HepG2 (cell line): ENCODE measurements around the gene MYL11. TPM values are rescaled to one million over a fixed set of nuclear protein-coding genes. Genes with fewer than 3 reads are reported as not detected.

Source experiments
- CBX1 ChIP-seq: IDR thresholded peaks from one replicate; pipeline ENCODE4 v1.6.1; 2016; ENCODE audit warnings: antibody characterized with exemption, low read depth
- DR1 ChIP-seq: sonication (generic); formaldehyde crosslinking; IDR thresholded peaks from 2 replicates; pipeline ENCODE4 v1.8.0; 2021; ENCODE audit warnings: mild to moderate bottlenecking, missing genetic modification reagents, inconsistent platforms
- EP300 ChIP-seq, 3 experiments: sonication (generic) in 1 of 3; formaldehyde crosslinking in 1 of 3; IDR thresholded peaks; 2 replicates each; pipeline versions ENCODE4 v1.5.1 to v1.6.1; 2011 to 2020; ENCODE audit warnings: low read depth in 2 of 3, low read length in 2 of 3, borderline replicate concordance in 1 of 3, improper control_type of control experiment in 1 of 3, mild to moderate bottlenecking in 1 of 3, missing genetic modification reagents in 1 of 3, moderate library complexity in 1 of 3
- FOXJ3 ChIP-seq: sonication (generic); formaldehyde crosslinking; IDR thresholded peaks from 2 replicates; pipeline ENCODE4 v1.4.0; 2020; ENCODE audit warnings: missing genetic modification reagents, mild to moderate bottlenecking, borderline replicate concordance
- HDAC1 ChIP-seq: sonication (generic); formaldehyde crosslinking; IDR thresholded peaks from 2 replicates; pipeline ENCODE4 v1.5.1; 2020; ENCODE audit warnings: mild to moderate bottlenecking, missing genetic modification reagents
- HHEX ChIP-seq: IDR thresholded peaks from 2 replicates; pipeline ENCODE4 v1.6.1; 2016; ENCODE audit warnings: control low read depth
- HOMEZ ChIP-seq: IDR thresholded peaks from 2 replicates; pipeline ENCODE4 v1.6.1; 2016; ENCODE audit warnings: low read depth
- KAT8 ChIP-seq: IDR thresholded peaks from 2 replicates; pipeline ENCODE4 v1.6.1; 2016; ENCODE audit warnings: missing genetic modification reagents, missing compliant biosample characterization
- MNT ChIP-seq: fragments of 450-650 bp; IDR thresholded peaks from 2 replicates; pipeline ENCODE4 v1.6.1; 2016
- NBN ChIP-seq: fragments of 450-650 bp; conservative IDR thresholded peaks from 2 replicates; pipeline ENCODE4 v1.6.1; 2017
- PRPF4 ChIP-seq: fragments of 200-400 bp; formaldehyde crosslinking; IDR thresholded peaks from 2 replicates; pipeline ENCODE4 v1.6.1; 2016; ENCODE audit warnings: low read length, low read depth; ENCODE audit not compliant: poor library complexity, severe bottlenecking
- SP5 ChIP-seq: IDR thresholded peaks from 2 replicates; pipeline ENCODE4 v1.6.1; 2016; ENCODE audit warnings: low read depth, borderline replicate concordance
- SRSF9 ChIP-seq: fragments of 200-400 bp; formaldehyde crosslinking; IDR thresholded peaks from 2 replicates; pipeline ENCODE4 v1.6.1; 2018; ENCODE audit warnings: borderline replicate concordance, mild to moderate bottlenecking, low read depth, low read length; ENCODE audit not compliant: insufficient read depth, poor library complexity, severe bottlenecking
- SYNCRIP ChIP-seq: fragments of 200-400 bp; formaldehyde crosslinking; IDR thresholded peaks from 2 replicates; pipeline ENCODE4 v1.6.1; 2018; ENCODE audit warnings: mild to moderate bottlenecking, low read depth, low read length; ENCODE audit not compliant: insufficient read depth
- ZNF205 ChIP-seq: IDR thresholded peaks from 2 replicates; pipeline ENCODE4 v1.6.1; 2018; ENCODE audit warnings: missing biosample characterization, missing genetic modification reagents
- ZNF280D ChIP-seq: sonication (generic); formaldehyde crosslinking; IDR thresholded peaks from 2 replicates; pipeline ENCODE4 v1.5.1; 2020; ENCODE audit warnings: mild to moderate bottlenecking, missing genetic modification reagents
- ZNF496 ChIP-seq: sonication (generic); formaldehyde crosslinking; IDR thresholded peaks from 2 replicates; pipeline ENCODE4 v1.8.1; 2023; ENCODE audit warnings: mild to moderate bottlenecking, moderate library complexity, missing genetic modification reagents; ENCODE audit not compliant: insufficient replicate concordance
- ZNF530 ChIP-seq: sonication (generic); formaldehyde crosslinking; IDR thresholded peaks from 2 replicates; pipeline ENCODE4 v1.5.0; 2020; ENCODE audit warnings: low read depth, mild to moderate bottlenecking, missing genetic modification reagents
- ZNF547 ChIP-seq: sonication (generic); formaldehyde crosslinking; IDR thresholded peaks from 2 replicates; pipeline ENCODE4 v1.5.1; 2020; ENCODE audit warnings: mild to moderate bottlenecking, missing genetic modification reagents
- ZNF562 ChIP-seq: sonication (generic); formaldehyde crosslinking; IDR thresholded peaks from 2 replicates; pipeline ENCODE4 v1.8.0; 2022; ENCODE audit warnings: missing genetic modification reagents, borderline replicate concordance
- ZNF709 ChIP-seq: sonication (generic); formaldehyde crosslinking; IDR thresholded peaks from 2 replicates; pipeline ENCODE4 v1.5.0; 2020; ENCODE audit warnings: mild to moderate bottlenecking, missing genetic modification reagents
- ZNF772 ChIP-seq: sonication (generic); formaldehyde crosslinking; IDR thresholded peaks from 2 replicates; pipeline ENCODE4 v1.5.0; 2020; ENCODE audit warnings: mild to moderate bottlenecking, missing genetic modification reagents
- ZSCAN30 ChIP-seq: sonication (generic); formaldehyde crosslinking; IDR thresholded peaks from 2 replicates; pipeline ENCODE4 v1.5.0; 2020; ENCODE audit warnings: mild to moderate bottlenecking, missing genetic modification reagents
- ZSCAN9 ChIP-seq: IDR thresholded peaks from 2 replicates; pipeline ENCODE4 v1.6.1; 2016; ENCODE audit warnings: borderline replicate concordance
- polyA plus RNA-seq, 8 experiments: library from polyadenylated mRNA; depleted of rRNA in 3 of 8; stranded (reverse) in 7 of 8; unstranded in 1 of 8; fragments of >200 nt; fragmentation: Illumina TruSeq in 4 of 8; extraction: Trizol in 4 of 8; gene quantifications; 2 replicates each; pipeline versions ENCODE4 v1.2.1 to v1.2.3, GENCODE V29; 2011 to 2016; ENCODE audit warnings: low read depth in 4 of 8, missing spikeins in 1 of 8, mixed read lengths in 1 of 8; ENCODE audit not compliant: insufficient read depth in 1 of 8
- total RNA-seq, 5 experiments: library from RNA; depleted of rRNA; stranded (reverse); fragments of >200 nt; fragmentation: Illumina TruSeq; extraction: Trizol; gene quantifications; 2 replicates each; pipeline ENCODE4 v1.2.3, GENCODE V29; 2016; ENCODE audit warnings: low read depth in 1 of 5

Gene MYL11
- total and polyA plus RNA-seq, 2 of the 13 experiments (the other 11 are each of a cell fraction or from before 2014, with no cell fraction given): not detected

- TF ChIP-seq DR1 (CRISPR knock-in tag) (no peak; the same call in 1 of the 2 replicates), KAT8 (CRISPR knock-in tag) (peak; percentile 77), ZSCAN9 (peak; percentile 50; the same call in 1 of the 2 replicates), HHEX (CRISPR knock-in tag) (no peak), ZNF562 (no peak), ZSCAN30 (no peak), MNT (peak; percentile 82), SP5 (CRISPR knock-in tag) (peak; percentile 80; the same call in 1 of the 2 replicates), ZNF709 (peak; percentile 78; the same call in 1 of the 2 replicates), ZNF280D (CRISPR knock-in tag) (peak; percentile 84; the same call in 1 of the 2 replicates), NBN (no peak), SYNCRIP (no peak), CBX1 (no peak), FOXJ3 (CRISPR knock-in tag) (no peak), EP300 (IDR thresholded peaks at IDR 0.05; ENCODE audit: low read depth in 2 of 2, low read length in 2 of 2) (no peak), EP300 (CRISPR knock-in tag; IDR thresholded peaks at IDR 0.05; ENCODE audit: borderline replicate concordance) (peak; percentile 41; the same call in 1 of the 2 replicates), ZNF547 (peak; percentile 98), ZNF205 (CRISPR knock-in tag) (peak; percentile 86), ZNF772 (CRISPR knock-in tag) (peak; percentile 85), PRPF4 (no peak), ZNF496 (CRISPR knock-in tag) (no peak), HOMEZ (CRISPR knock-in tag) (0 out of 2 replicates have a peak, but pooled peaks have one; percentile 20), ZNF530 (CRISPR knock-in tag) (no peak), HDAC1 (CRISPR knock-in tag) (peak; percentile 94), SRSF9 (no peak)
Measured at GRCh38 chr16:30407102-30407803, 32.7 kb downstream of the MYL11 start, which contains the start of gene ZNF771 (continued).
